SH-SY5Y (cell line): ENCODE results near the gene ARHGAP20.

Source experiments
- GATA2 ChIP-seq: IDR thresholded peaks from 2 replicates; pipeline ENCODE4 v1.6.1; 2011; ENCODE audit warnings: mild to moderate bottlenecking, low read depth, low read length
- GATA3 ChIP-seq: IDR thresholded peaks from 2 replicates; pipeline ENCODE4 v1.6.1; 2011; ENCODE audit warnings: low read depth, mild to moderate bottlenecking, low read length, moderate library complexity

- TF ChIP-seq GATA2 = no peak
- TF ChIP-seq GATA3 = no peak
Observed at GRCh38 chr11:110761991-110762390, 49.8 kb upstream of the ARHGAP20 start.
